HT1080 (cell line): ENCODE results near the gene NEU2. TPM values are rescaled to one million over a fixed set of nuclear protein-coding genes. Genes with fewer than 3 reads are reported as not detected.

Experiments
- DNase-seq: peaks from one replicate; pipeline ENCODE4 v3.0.0-alpha.2; 2015; ENCODE audit warnings: low read depth
- polyA plus RNA-seq, 2 experiments: library from polyadenylated mRNA; depleted of rRNA; stranded (reverse); fragments of >200 nt; gene quantifications; 2 replicates each; pipeline ENCODE4 v1.2.3, GENCODE V29; 2015
- total RNA-seq: library from RNA; depleted of rRNA; stranded (reverse); fragments of >200 nt; shearing (Covaris generic); gene quantifications from 2 replicates; pipeline ENCODE4 v1.2.3, GENCODE V29; 2014; rRNA removed

NEU2 gene
- 0.24 and 0.37 TPM in 2 replicates for total RNA-seq
- polyA plus RNA-seq (2015; cell fraction: cytosol; rRNA removed): not detected in 2 replicates
- 0.27 and 0.43 TPM in 2 replicates for polyA plus RNA-seq (2015; cell fraction: nucleus; rRNA removed)

DNA sequence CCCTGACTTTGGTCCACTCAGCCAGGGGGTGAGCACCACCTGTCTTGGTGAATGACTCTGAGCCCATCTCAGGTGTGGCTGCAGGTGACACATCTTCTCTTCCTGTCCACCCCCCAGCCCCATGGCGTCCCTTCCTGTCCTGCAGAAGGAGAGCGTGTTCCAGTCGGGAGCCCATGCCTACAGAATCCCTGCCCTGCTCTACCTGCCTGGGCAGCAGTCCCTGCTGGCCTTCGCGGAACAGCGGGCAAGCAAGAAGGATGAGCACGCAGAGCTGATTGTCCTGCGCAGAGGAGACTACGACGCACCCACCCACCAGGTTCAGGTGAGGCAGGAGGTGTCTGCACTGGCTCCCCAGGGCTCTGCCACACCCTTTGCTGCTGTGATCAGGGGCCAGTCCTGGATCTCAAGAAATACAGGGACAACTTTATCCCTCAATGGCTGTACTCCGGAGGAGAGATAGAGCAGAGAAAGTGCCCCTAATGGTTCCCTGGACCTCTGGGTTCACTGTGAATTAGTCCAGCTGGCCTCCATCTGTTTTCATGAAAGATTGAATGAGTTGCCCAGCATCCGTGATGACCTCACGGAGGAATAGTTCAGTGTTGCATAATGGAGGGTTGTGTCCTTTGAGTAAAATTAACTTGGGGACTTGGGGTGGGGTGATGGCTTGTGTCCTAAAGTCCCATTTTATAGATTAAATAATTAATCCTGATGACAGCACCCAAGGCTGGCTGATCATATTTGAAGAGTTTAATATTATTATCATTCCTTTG is at the start of gene NEU2:
Gene NEU2 (plus strand): TSS at position 122 of the 770 bp plus-strand sequence. CDS start 0 bp downstream, at position 122.
- no peak for DNase-seq

DNA sequence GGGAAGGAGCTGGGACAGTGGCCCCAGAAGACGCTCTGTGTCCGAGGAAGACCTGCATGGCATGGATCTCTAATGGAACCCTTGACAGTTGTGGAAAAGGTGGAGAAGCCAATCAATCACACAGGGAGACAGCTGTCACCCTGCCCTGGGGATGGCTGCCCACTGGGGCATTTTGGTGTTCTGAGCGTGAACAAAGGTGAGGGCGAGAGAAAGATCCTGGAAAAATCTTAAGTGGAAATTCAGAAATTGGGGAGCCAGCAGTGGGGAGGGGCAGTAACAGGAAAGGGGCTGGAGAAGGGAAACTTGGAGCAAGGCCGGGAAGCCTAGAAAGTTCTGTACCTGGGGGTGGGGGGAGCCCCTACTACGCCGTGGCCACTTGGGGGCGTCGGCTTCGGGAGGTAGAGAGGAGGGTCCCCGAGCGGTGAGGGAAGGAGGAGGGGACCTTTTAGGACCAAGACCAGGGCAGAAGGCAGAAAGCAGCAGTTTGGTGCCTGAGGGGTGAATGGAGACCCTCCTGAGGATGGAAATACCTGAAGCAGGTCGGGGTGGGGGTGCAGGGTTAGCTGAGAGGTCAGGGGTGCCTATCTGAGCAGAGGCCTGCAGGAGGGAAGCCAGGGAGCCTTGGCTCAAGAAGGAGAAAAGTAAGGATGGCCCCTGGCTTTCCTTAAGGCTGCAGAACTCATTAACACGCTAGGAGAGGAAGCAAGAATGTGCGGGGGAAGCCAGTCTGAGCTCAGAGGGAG is 49.4 kb upstream of the NEU2 start:
- DNase-seq: no peak

- DNase-seq: no peak
Observed at GRCh38 chr2:232983669-232984140, 48.8 kb upstream of the NEU2 start.

- DNase-seq: no peak
Observed at GRCh38 chr2:232984451-232985207, 47.8 kb upstream of the NEU2 start.

GRCh38 chr2:232986155-232986554 is 46.3 kb upstream of the NEU2 start:
- DNase-seq: no peak

- DNase-seq: no peak
Observed at GRCh38 chr2:232993231-232993821, 39.1 kb upstream of the NEU2 start.

DNA sequence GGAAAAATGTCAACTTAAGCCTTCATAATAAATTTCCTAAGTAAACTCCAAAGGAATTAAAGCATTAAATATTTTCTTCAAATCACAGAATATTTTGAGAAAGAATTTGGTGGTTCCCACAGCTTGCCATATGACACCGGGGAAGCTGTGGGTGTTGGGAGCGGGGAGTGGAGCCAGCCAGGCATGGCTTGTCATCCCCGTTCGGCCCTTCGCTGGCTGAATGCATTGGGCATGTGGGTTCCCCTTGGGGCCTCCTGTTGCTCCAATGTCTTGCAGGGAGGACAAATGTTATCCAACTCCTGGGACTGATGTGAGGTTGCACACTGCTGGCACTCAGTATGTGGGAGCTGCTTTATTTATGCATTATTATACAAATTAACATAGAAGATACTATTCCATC is 38.0 kb upstream of the NEU2 start:
- DNase-seq: no peak

DNA sequence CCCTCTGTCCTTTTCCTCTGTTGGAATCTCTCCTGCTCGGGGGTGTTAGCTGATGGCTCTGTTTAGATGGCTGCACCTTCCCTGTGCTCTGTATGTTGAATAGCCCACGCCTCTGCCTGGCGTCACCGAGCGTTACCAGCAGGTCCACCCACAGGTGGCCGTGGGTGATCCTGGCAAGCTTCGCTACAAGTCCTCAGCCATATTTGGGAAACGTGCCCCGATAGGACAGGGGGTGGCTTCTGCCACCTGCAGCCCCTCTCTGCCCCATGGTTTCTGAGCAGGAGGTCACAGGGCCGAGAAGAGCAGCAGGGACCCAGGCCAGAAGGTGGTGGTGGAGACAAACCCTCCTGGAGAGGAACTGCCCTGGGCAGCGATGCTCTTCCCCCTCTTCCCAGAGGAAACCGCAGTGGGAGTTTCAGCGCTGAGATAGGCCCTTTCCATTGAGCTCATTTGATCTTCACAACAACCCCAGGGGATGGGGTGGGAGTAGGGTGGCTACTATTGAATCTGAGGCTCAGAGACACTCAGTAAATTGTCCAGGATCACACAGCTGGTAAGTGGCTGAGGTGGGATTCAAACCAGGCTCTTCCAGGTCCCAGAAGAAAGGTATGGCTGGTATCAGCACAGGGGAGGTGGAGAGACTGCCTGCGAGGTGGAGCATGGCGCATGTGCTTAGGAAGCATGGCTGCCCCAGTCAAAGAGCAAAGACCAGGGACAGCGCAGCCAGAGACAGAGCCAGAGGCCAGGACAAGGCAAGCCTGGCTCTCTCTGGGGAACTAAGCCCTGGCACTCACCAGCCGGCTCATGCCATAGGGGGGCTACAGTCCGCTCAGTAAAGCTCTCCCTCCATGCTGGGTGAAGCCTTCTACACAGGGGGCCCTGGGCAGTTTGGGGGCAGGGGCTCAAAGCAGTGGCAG is 34.5 kb upstream of the NEU2 start:
- DNase-seq: no peak

DNA sequence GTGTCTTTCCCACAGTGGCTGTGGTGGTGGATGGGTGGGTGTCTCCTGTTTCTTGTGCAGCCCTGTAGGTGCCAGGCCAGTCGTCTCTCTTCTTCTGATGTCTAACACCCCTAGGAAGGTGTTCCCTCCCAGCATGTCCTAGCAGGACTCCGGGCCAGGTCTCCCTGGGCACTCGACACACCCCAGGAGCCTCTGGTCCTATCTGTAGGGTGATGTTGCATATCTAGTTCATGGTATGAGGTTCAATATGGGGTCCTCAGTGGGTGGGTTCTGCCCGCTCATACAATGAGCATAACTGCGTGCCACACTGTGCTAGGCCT is 33.8 kb upstream of the NEU2 start:
- DNase-seq: no peak

DNA sequence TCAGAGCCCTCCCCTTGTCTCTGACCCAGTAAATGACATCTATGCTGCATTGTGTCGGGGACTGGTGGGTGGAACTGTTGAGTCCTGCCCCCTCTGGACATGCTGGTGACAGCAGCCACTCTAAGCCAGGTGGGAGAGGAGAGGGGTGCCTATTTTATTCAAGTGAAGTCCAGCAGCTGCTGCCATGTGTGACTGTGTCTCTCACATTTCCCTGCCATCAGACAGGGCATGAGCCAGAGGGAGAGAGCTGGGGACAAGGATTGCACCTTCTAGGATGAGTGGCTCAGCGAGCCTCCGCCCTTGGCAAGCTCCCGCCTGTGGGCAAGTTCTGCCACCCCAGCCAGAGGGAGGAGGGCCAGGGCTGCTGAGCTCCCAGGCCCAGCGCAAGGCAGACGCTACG is 33.1 kb upstream of the NEU2 start:
- no peak for DNase-seq

GRCh38 chr2:233000886-233001750 is 31.4 kb upstream of the NEU2 start:
- DNase-seq: no peak

DNA sequence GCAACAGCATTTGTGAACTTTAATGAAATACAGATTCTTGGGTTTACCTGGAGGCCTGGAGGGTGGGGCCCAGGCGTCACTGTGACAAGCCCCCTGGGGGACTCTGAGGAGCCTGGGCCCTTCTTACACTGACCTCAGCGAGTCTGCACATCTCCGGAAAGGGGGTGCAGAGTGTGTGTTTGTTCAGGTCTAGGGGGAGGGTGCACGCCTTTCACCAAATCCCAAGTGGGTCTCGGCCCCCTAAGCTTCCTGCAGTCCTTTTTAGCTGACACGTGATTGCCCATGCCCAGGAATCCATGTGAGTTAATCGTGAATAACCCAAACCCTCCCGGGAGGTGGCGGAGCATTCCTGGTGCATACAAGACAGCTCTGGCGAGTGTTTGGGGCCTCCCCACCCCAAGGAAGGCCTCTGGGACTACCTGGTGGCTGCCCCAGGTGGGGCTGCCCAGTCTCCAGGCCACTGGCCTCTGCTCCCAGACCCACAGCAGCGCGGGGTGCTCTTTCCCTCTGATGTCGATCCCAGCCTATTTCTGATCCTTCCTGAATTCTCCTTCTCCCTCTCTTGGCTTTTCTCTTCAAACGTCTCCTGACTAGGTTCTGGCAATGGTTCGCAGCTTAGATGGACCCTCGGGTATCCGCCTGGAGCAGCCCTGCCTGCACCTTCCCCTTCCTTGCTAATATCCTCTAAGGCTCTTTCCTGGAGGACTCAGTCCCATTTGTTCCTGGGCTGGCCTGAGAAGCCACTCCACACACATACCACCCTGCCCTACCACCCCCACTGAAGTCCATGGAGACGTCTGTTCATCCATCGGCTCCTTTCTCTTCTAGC is 29.4 kb upstream of the NEU2 start:
- no peak for DNase-seq

DNA sequence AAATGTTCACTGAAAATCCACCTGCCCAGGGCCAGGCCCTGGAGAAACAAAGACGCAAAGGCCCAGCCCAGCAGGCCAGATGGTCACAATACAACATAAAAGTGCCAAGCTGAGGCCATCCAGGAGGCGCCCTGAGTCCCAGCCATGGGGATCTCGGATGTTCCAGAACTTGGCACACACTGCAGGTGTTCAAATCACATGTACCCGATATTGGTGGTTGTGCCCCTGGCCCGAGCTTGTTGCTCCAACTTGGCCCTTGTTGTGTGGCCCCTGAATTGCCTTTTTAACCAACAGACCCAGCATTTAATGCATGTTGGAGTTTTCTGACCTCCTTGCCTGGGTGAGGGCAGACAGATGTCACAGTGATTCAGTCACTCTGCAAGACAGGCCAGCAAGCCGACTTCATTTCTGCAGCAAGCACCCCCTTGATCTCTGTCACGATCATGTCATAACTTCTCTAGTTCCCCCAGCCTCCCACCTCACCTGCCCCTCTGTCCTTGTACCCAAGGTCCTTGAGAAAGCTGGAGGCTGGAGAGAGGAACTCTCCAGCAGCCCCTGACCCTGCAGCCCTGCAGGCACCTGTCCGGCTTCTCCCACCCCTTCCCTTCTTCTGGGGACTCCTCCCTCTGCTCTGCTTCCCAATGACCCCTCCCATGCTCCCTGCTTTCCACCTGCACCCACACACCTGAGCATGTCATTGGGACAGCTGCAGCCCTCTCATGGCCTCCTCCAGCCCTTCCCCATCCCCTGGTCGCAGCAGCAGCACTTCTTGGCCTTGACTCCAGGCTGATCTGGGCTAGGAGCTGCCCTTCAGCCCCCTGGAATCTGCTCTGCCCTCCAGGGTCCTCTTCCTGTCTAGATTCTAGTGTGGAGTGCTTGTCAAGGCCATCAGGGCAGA is 28.6 kb upstream of the NEU2 start:
- no peak for DNase-seq

GRCh38 chr2:233005096-233005495 is 27.4 kb upstream of the NEU2 start:
- DNase-seq: no peak

DNA sequence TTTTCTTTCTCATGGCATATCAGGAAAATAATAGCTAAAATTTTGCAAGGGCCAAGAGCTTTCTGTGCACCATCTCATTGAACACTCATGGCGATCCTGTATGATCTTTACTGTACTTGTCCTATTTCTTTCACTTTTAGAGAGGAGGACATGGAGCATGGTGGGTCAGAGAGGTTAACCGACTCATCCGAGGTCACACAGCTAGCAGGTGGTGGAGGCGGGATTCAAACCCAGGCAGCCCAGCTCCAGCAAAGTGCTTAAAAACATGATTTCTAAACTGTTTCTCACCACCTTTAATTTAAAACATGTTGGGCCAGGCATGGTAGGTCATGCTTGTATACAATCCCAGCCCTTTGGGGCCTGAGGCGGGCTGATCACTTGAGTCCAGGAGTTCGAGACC is 25.8 kb upstream of the NEU2 start:
- DNase-seq: no peak

DNA sequence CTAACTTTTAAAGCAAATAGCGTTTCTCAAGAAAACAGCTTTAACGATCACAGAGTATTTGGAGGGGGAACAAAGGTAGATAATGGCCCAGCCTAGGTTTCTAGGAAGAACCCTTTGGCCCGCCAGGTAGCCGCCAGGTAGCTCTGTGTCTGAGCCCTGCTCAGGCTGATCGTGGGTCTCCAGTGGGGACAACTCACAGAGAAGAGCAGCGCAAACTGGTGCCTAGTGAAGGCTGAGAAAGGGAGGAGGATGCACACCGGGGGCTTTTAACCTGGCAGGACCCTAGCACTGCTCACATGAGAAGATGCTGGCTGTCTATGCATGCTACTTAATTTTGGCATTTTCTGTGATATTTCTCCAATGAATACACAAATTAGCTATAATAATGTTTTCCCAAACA is 25.2 kb upstream of the NEU2 start:
- no peak for DNase-seq

DNA sequence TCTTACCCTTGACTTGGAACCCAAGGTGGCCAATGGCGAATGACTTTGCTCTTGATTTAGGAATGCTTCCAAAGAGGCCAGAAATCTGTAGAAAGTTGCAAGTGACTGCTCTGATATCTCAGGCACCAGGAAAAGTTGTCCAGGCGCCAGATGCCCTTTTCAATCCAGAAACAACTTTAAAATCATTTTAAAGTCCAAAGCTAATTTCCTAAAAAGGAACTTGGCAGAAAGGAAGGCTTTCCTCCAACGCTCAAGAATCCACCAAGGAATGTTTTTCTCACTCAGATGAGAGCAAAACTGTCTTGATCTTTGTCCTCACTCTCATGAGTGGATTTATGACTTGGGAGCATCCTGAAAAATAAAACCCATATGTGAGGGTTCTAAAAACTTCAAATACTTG is 24.7 kb upstream of the NEU2 start:
- DNase-seq: no peak
